ENCODE results near the gene PF4V1.

DNA sequence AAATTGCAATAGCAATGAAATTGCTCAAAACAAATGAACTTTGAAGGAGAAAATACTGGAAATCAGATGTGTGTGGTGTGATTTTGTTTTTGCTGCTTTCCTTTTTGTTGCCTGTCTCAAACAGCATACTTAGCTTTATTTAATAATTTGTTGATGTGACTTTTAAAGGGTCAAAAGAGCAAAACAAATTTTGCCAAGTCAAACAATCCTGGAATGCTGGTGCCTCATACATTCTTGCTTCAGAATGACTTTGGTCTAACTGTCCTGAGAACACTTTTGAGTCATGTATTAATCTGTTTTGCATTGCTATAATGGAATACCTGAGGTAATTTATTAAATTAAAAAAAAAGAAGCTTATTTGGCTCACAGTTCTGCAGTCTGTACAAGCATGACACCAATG lies 3.4 kb downstream of the PF4V1 start:
- TF ChIP-seq FOXA1 (IDR thresholded peaks at IDR 0.05; ENCODE audit: borderline replicate concordance) (no peak), CTCF (IDR thresholded peaks at IDR 0.05 in 2 of 3, conservative IDR thresholded peaks at IDR 0.05 in 1 of 3; ENCODE audit: insufficient read depth in 2 of 3, low read depth in 1 of 3, low read length in 3 of 3) (no peak), GTF2F1 (IDR thresholded peaks at IDR 0.05; ENCODE audit: low read depth, low read length) (no peak), MXI1 (IDR thresholded peaks at IDR 0.05; ENCODE audit: low read depth, low read length) (no peak), MYC (IDR thresholded peaks at IDR 0.05; ENCODE audit: low read depth, low read length) (no peak), MYC (CRISPR knock-in tag; IDR thresholded peaks at IDR 0.05; ENCODE audit: borderline replicate concordance, low read depth) (no peak)
